NCI-H128 (cell line): ENCODE measurements around the gene PAFAH1B2.
"Not testable (repeated sequence)": the region's sequence is repeated elsewhere in the genome, so short reads cannot be mapped to it uniquely, and the experiment has no call there.

Source experiments
- DNase-seq: peaks from one replicate; lab custom pipeline; 2025; ENCODE audit not compliant: unreplicated experiment; lab: John Stamatoyannopoulos, UW

Gene PAFAH1B2

GRCh38 chr11:117143871-117144476 lies at the start of gene PAFAH1B2:
PAFAH1B2 (plus strand) TSS chr11:117144287; CDS start chr11:117152448, 8,161 bp downstream.
- peak; percentile 75 for DNase-seq

DNA sequence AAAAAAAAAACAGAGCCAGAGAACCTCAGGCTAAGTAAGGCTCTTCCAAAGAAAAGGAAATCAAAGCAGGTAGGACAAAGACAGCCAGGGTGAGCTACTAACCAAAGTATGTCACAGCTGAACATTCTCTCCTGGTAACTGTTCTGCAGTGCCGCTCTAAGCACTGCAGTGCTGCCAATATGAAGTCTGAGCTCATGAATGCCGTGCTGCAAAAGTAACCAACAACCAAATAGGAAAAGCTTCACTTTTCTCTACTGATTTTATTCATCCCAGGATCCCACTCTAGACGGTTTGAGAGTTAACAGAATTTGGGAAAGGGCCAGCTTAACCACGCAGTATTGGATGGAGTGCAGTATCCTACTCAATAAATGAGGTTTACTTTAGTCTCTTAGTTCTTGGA lies 49.3 kb upstream of the PAFAH1B2 start:
- DNase-seq = no peak

DNA sequence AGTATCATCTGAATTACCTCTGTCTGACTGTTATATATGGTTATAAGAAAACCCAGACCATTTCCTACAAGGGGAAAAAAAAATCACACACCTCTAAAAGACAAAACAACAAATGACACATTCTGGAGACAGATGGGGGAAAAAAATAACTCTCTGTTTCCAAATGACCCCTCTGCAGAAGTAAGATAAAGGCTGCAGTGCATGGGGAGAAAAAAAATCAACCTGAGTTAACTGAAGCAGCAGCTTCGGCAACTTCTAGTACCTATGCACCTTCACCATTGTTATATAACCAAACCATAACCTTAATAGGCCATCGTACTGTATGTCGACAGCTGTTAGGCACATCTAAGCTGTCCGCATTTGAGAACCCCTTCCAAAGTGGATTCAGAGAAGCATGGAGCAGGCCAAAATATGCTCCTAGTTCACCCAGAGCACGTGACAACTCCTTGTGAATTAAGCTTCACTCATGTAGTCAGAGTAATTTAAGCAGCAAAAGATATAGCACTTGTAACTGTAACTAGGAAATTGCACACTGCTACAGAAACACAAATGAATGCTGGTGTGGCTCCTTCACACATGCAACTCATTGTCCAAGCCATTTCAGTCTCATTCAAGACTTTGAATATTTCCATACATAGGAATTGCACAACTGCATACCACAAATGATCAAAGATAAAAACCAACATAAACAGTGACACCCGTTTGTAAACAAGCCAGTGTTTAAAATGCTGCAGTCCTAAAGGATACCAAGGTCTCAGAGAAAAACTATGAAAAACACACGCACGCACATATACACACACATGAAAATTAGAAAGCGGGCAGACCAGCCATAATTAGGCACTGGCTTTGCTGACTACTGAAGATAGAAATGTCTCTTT lies 48.6 kb upstream of the PAFAH1B2 start:
- DNase-seq = no peak

DNA sequence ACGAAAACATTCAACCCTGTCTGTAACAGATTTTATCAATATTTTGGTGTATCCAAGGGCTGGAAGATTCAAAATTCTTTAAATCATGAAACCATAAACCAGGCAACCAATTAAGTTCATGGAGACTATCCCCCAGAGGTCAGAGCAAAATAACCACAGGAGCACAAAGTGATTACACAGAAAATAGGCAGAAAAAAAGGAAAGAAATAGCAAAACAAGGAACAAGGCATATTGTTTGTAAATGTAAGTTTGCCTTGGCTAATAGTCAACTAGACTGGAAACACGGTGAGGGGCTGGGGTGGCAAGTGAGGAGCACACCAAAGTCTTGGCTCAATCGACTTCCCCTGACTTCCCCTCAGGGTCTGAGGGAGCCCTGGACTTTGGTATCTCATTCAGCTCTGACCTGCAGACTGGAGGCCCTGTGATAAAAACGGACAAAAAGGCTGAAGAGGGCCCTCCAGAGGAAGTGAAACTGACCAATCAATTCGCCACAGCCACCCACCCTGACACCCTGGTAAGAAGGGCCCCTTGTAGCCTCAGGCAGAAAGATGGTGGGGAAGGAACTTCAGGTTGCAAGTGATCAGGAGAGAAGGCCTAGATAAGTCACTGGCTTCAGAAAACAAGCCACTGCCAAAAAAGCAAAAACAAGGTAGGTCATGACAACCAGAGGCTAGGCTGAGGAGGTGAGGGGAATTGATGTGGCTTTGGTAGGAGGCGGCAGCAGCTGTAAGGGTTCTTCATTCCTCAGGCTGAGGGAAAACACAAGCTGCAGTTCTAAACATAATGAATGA lies 47.7 kb upstream of the PAFAH1B2 start:
- DNase-seq = no peak

DNA sequence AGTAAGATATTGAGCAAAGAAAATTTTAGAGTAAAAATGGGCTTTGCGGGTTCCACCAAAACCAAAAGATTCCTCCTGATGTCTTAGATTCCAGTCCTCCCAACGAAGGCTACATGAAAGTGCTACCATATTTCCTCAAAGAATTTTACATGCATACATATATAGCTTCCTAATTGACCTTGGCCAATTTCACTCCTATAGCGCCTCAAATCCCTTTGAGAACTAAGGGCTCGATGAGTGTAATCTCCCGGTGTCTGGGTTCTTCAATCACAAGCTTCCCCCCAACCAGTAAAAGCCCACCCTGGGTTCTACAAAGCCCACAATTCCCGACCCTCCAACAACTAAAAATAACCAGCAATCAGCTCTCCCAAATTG lies 47.1 kb upstream of the PAFAH1B2 start:
- no peak for DNase-seq

DNA sequence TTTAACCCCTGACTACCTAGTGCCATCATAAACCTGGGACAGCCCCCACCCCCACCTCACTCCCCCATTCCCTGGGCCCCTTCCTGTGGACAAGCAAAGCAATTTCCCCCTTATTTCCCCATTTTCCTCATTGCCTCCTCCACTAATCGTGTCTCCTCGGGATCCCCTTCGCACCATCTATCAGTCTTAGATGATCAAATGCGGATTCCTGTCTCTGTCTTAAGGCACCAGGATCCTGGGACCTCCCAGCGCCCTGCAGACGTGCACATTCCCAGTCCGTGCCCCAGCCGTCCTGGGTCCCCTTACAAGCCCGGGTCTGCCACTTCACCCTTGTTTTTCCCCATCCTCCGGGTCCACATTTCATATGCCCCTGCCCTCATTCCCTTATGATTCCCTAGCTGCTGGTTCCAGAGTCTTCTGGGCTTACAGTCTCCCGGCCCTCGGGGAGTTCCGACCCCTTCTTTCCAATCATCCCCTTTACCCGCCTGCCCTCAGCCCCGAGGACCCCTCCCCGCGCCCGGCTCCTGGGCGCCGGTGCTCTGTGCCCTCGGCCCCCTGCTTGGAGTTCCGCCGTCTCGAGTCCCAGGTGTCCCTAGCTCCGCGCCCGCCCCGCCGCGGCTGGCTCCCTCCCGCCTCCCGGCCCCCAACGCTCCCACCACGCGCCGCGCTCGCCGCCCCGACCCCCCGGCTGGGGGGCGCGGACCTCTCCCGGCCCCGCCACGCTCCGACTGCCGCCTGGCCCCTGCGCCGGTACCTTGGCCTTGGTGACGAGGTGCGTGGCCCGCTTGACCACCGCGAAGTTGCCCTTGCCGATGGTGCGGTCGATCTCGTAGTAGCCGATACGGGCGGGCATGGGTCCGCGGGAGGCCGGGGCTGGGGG lies 46.5 kb upstream of the PAFAH1B2 start:
- no peak for DNase-seq

GRCh38 chr11:117098269-117099232 lies 45.5 kb upstream of the PAFAH1B2 start, which contains the start of gene SIK3:
SIK3 (minus strand) TSS chr11:117098428; CDS start chr11:117098415, 13 bp downstream.
- DNase-seq = peak; percentile 88

DNA sequence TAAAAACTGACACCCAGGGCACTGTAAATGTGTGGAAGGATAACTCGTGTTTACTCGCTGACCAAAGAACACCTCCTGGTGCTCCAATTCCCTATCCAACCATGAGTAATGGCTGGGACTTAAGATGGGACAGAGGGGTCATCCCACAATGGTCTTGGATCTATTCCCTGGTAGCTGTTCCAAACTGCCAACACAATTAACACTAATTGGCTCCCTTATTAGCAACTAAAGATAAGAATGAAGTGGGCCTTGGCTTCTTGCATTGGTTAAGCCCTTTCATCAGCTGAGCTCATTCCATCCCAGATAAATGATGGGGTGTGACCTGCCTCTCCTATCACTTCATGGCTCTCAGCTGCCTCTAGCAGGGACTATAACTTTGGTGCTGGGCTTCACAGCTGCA lies 44.4 kb upstream of the PAFAH1B2 start:
- no peak for DNase-seq

- no peak for DNase-seq
Measured at GRCh38 chr11:117100556-117100955, 43.5 kb upstream of the PAFAH1B2 start.

GRCh38 chr11:117107701-117108590 lies 36.1 kb upstream of the PAFAH1B2 start:
- DNase-seq = no peak

- no peak for DNase-seq
Measured at GRCh38 chr11:117110294-117110950, 33.7 kb upstream of the PAFAH1B2 start.

DNA sequence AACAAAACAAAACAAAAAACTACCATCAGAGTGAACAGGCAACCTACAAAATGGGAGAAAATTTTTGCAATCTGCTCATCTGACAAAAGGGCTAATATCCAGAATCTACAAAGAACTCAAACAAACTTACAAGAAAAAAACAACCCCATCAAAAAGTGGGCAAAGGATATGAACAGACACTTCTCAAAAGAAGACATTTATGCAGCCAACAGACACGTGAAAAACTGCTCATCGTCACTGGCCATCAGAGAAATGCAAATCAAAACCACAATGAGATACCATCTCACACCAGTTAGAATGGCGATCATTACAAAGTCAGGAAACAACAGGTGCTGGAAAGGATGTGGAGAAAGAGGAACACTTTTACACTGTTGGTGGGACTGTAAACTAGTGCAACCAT lies 31.6 kb upstream of the PAFAH1B2 start:
- not testable (repeated sequence) for DNase-seq

GRCh38 chr11:117112939-117113338 lies 31.1 kb upstream of the PAFAH1B2 start:
- not testable (repeated sequence) for DNase-seq

DNA sequence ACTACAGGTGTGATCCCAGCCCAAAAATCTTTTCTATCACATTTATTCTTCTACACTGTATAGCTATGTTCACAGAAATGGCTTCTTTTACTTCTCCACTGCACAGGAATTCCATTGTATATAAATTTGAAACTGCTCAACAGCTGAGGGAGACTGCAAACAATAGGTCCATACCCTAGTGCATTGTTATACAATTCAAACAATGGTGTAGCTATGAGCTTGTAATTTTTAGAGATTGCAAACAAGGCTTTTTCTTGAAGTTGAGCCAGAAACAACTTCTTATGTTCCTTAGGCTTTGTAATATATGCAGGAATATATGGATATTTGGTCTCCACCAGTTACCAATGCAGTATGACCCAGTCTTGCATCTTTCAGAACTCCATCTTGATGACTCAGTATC lies 26.4 kb upstream of the PAFAH1B2 start:
- DNase-seq = no peak

- no peak for DNase-seq
Measured at GRCh38 chr11:117121176-117121575, 22.9 kb upstream of the PAFAH1B2 start.

DNA sequence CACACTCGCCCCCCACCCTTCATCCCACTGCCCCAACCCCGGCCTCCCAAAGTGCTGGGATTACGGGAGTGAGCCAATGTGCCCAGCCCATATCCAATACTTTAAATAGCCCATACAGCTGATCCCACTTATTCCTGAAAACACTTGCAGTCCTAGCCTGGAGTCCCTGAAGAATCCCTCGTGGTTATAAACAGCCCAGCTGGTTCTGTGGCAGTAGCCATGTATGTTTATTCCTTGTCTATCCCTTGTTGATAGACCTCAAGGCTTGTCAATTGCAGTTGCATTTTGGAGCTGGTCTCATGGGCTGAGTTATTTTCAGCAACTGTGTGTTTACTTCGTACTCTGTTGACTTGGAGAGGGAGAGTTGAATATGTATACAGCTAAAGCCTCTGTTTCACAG lies 21.5 kb upstream of the PAFAH1B2 start:
- no peak for DNase-seq

- DNase-seq = no peak
Measured at GRCh38 chr11:117126223-117126965, 17.7 kb upstream of the PAFAH1B2 start.
